GM23248 (cell line): ENCODE results near the gene SCNN1B.

ENCODE experiments used
- EZH2 ChIP-seq: fragments of 200-600 bp; sonication (generic); IDR thresholded peaks from 2 replicates; pipeline ENCODE4 v1.6.1; 2018; ENCODE audit warnings: antibody characterized with exemption, mild to moderate bottlenecking; ENCODE audit not compliant: insufficient read depth, poor library complexity, severe bottlenecking
- EZH2phosphoT487 ChIP-seq: fragments of 200-600 bp; sonication (generic); IDR thresholded peaks from 2 replicates; pipeline ENCODE4 v1.6.1; 2018; ENCODE audit warnings: antibody characterized with exemption, moderate library complexity, mild to moderate bottlenecking, low read depth; ENCODE audit not compliant: insufficient read depth

GRCh38 chr16:23353440-23353839 lies 51.3 kb downstream of the SCNN1B start:
- no peak for TF ChIP-seq EZH2phosphoT487
- no peak for TF ChIP-seq EZH2
